Measurements from ENCODE around the gene RGS3.

RGS3 gene

GRCh38 chr9:113574441-113575262 lies 111.1 kb downstream of the RGS3 start:
- peak; percentile 18 for DNase-seq

GRCh38 chr9:113577525-113578261 lies 114.2 kb downstream of the RGS3 start:
- peak; percentile 44 for DNase-seq

- DNase-seq, result peak; percentile 35
Measured at GRCh38 chr9:113578279-113578865, 114.8 kb downstream of the RGS3 start.

GRCh38 chr9:113578882-113579282 lies 115.4 kb downstream of the RGS3 start:
- DNase-seq, result no peak

GRCh38 chr9:113579283-113580040 lies 115.9 kb downstream of the RGS3 start:
- DNase-seq, result no peak

GRCh38 chr9:113580041-113580953 lies 116.8 kb downstream of the RGS3 start:
- DNase-seq, result no peak

GRCh38 chr9:113580954-113581311 lies 117.4 kb downstream of the RGS3 start:
- no peak for DNase-seq

GRCh38 chr9:113581865-113582697 lies 118.6 kb downstream of the RGS3 start:
- no peak for DNase-seq

- no peak for DNase-seq
Measured at GRCh38 chr9:113582698-113583200, 119.2 kb downstream of the RGS3 start.

- DNase-seq, result no peak
Measured at GRCh38 chr9:113583511-113584427, 120.2 kb downstream of the RGS3 start.

GRCh38 chr9:113584428-113585084 lies 121.0 kb downstream of the RGS3 start:
- DNase-seq, result no peak

- DNase-seq, result no peak
Measured at GRCh38 chr9:113585085-113585442, 121.5 kb downstream of the RGS3 start.

- no peak for DNase-seq
Measured at GRCh38 chr9:113585555-113585954, 122.0 kb downstream of the RGS3 start.

- peak; percentile 74 for DNase-seq
Measured at GRCh38 chr9:113587471-113588031, 124.0 kb downstream of the RGS3 start.

GRCh38 chr9:113588242-113588810 lies 124.8 kb downstream of the RGS3 start:
- DNase-seq, result no peak

- no peak for DNase-seq
Measured at GRCh38 chr9:113588936-113589335, 125.4 kb downstream of the RGS3 start.

GRCh38 chr9:113589407-113589806 lies 125.9 kb downstream of the RGS3 start:
- DNase-seq, result no peak

- DNase-seq, result no peak
Measured at GRCh38 chr9:113589890-113590289, 126.4 kb downstream of the RGS3 start.
